ENCODE data around the gene CA6.
"Not testable (repeated sequence)": the region's sequence is repeated elsewhere in the genome, so short reads cannot be mapped to it uniquely, and the experiment has no call there.

CA6 gene

GRCh38 chr1:8969937-8970336 lies 24.3 kb downstream of the CA6 start:
- DNase-seq (ENCODE audit: low spot score) (no peak), FAIRE-seq (no peak)

- FAIRE-seq (no peak), DNase-seq (ENCODE audit: low spot score) (peak; percentile 57)
Observed at GRCh38 chr1:8970870-8971337, 25.2 kb downstream of the CA6 start.

- DNase-seq (ENCODE audit: low spot score) (peak; percentile 71), FAIRE-seq (peak; percentile 93)
Observed at GRCh38 chr1:8974551-8974950, 28.9 kb downstream of the CA6 start.

GRCh38 chr1:8976338-8976737 lies 30.7 kb downstream of the CA6 start:
- no peak for DNase-seq (ENCODE audit: low spot score)
- FAIRE-seq, result no peak

GRCh38 chr1:8976896-8977450 lies 31.3 kb downstream of the CA6 start:
- no peak for DNase-seq (ENCODE audit: low spot score)
- FAIRE-seq, result no peak

- FAIRE-seq (no peak), DNase-seq (ENCODE audit: low spot score) (no peak)
Observed at GRCh38 chr1:8980656-8981055, 35.0 kb downstream of the CA6 start.

GRCh38 chr1:8981169-8981568 lies 35.5 kb downstream of the CA6 start:
- FAIRE-seq, result no peak

GRCh38 chr1:8984203-8984602 lies 38.5 kb downstream of the CA6 start:
- FAIRE-seq, result no peak
- no peak for DNase-seq (ENCODE audit: low spot score)

More at GRCh38 chr1:8981169-8981568, 35.5 kb downstream of the CA6 start:
- no peak for DNase-seq (ENCODE audit: low spot score)

GRCh38 chr1:8984990-8985389 lies 39.3 kb downstream of the CA6 start:
- DNase-seq (ENCODE audit: low spot score) (no peak), FAIRE-seq (no peak)

- peak; percentile 87 for DNase-seq (ENCODE audit: low spot score)
- FAIRE-seq, result peak; percentile 90
Observed at GRCh38 chr1:8985915-8986813, 40.5 kb downstream of the CA6 start.

GRCh38 chr1:8986814-8987190 lies 41.1 kb downstream of the CA6 start:
- FAIRE-seq, result no peak
- DNase-seq (ENCODE audit: low spot score), result no peak

- FAIRE-seq, result no peak
- DNase-seq (ENCODE audit: low spot score), result no peak
Observed at GRCh38 chr1:8987881-8988617, 42.4 kb downstream of the CA6 start.

- FAIRE-seq (no peak), DNase-seq (ENCODE audit: low spot score) (no peak)
Observed at GRCh38 chr1:8988618-8988967, 42.9 kb downstream of the CA6 start.

- no peak for DNase-seq (ENCODE audit: low spot score)
- no peak for FAIRE-seq
Observed at GRCh38 chr1:8989061-8989460, 43.4 kb downstream of the CA6 start.

- FAIRE-seq (no peak), DNase-seq (ENCODE audit: low spot score) (no peak)
Observed at GRCh38 chr1:8989821-8990220, 44.2 kb downstream of the CA6 start.

- DNase-seq (ENCODE audit: low spot score), result no peak
- no peak for FAIRE-seq
Observed at GRCh38 chr1:8992936-8993687, 47.4 kb downstream of the CA6 start.

- DNase-seq (ENCODE audit: low spot score); FAIRE-seq: not testable (repeated sequence)
Observed at GRCh38 chr1:8993962-8994675, 48.5 kb downstream of the CA6 start.

GRCh38 chr1:9001534-9002214 lies 56.0 kb downstream of the CA6 start:
- not testable (repeated sequence) for FAIRE-seq; DNase-seq (ENCODE audit: low spot score)

GRCh38 chr1:9002215-9002560 lies 56.5 kb downstream of the CA6 start:
- not testable (repeated sequence) for DNase-seq (ENCODE audit: low spot score); FAIRE-seq

- FAIRE-seq, result no peak
- DNase-seq (ENCODE audit: low spot score), result no peak
Observed at GRCh38 chr1:9004031-9004699, 58.5 kb downstream of the CA6 start.

Measured in RCC 7860 (cell line).